ENCODE results near the gene LTBP1. TPM values are rescaled to one million over a fixed set of nuclear protein-coding genes. Genes with fewer than 3 reads are reported as not detected.

Gene LTBP1
- polyA plus RNA-seq, 1 donor (not counting 4 experiments of a cell fraction or from before 2014, with no cell fraction given), result 9.2 TPM

- no peaks in the 10 kb centered on the region for H3K9me1 ChIP-seq (ENCODE audit: control insufficient read depth, extremely low read depth, insufficient read depth, low read length)
- peak overlapping the region; percentile 60 for H3K4me2 ChIP-seq (ENCODE audit: control insufficient read depth, extremely low read depth, insufficient read depth, low read depth, low read length)
- peak overlapping the region; percentile 51 for H2AFZ ChIP-seq (ENCODE audit: control insufficient read depth, low read length)
- no peak overlapping the region for H3K9ac ChIP-seq (ENCODE audit: control insufficient read depth, extremely low read depth, insufficient read depth, low read length)
- no peak for DNase-seq (ENCODE audit: low read depth, low spot score)
- no peaks in the 10 kb centered on the region for H3K27me3 ChIP-seq (ENCODE audit: control insufficient read depth, extremely low read depth, insufficient read depth, low read length)
- H3K4me1 ChIP-seq (ENCODE audit: control insufficient read depth, extremely low read depth, insufficient read depth, low read length), result peaks cover 17% of the 10 kb centered on the region
- no peaks in the 10 kb centered on the region for H4K20me1 ChIP-seq (ENCODE audit: control insufficient read depth, extremely low read depth, insufficient read depth, low read length)
- H3K4me3 ChIP-seq (ENCODE audit: control insufficient read depth in 2 of 3, extremely low read depth in 1 of 3, insufficient read depth in 2 of 3, low read depth in 1 of 3, low read length in 3 of 3), result no peak overlapping the region
- H3K9me3 ChIP-seq (ENCODE audit: control insufficient read depth, low read depth, low read length), result no peaks in the 10 kb centered on the region
- no peak for TF ChIP-seq CTCF (optimal IDR thresholded peaks at IDR 0.05 in 1 of 3, IDR thresholded peaks at IDR 0.05 in 1 of 3, conservative IDR thresholded peaks at IDR 0.05 in 1 of 3; ENCODE audit: extremely low read depth in 1 of 3, insufficient read depth in 2 of 3, low read length in 3 of 3)
- TF ChIP-seq EZH2 (IDR thresholded peaks at IDR 0.05; ENCODE audit: low read length), result no peak
- dilution Hi-C loops (cut with MboI; ENCODE audit: extremely low pct_ligation_motif_present, low sequenced_read_pairs), result no loop called here
- H3K27ac ChIP-seq (ENCODE audit: control insufficient read depth, insufficient read depth, low read length), result no peak overlapping the region
- no peaks in the 10 kb centered on the region for H3K79me2 ChIP-seq (ENCODE audit: control insufficient read depth, insufficient read depth, low read length)
- FAIRE-seq, result no peak
- no peaks in the 10 kb centered on the region for H3K36me3 ChIP-seq (ENCODE audit: control insufficient read depth in 2 of 2, extremely low read depth in 1 of 2, insufficient read depth in 2 of 2, low read length in 2 of 2)
These were observed 92.0 kb downstream of the LTBP1 start for GRCh38 chr2:33038799-33039198.

GRCh38 chr2:33040541-33040940 lies 93.8 kb downstream of the LTBP1 start:
- Histone ChIP-seq H3K9ac (ENCODE audit: control insufficient read depth, extremely low read depth, insufficient read depth, low read length) (no peak overlapping the region), H3K9me1 (ENCODE audit: control insufficient read depth, extremely low read depth, insufficient read depth, low read length) (no peaks in the 10 kb centered on the region), H3K9me3 (ENCODE audit: control insufficient read depth, low read depth, low read length) (no peaks in the 10 kb centered on the region), H3K36me3 (ENCODE audit: control insufficient read depth in 2 of 2, extremely low read depth in 1 of 2, insufficient read depth in 2 of 2, low read length in 2 of 2) (no peaks in the 10 kb centered on the region), H3K4me1 (ENCODE audit: control insufficient read depth, extremely low read depth, insufficient read depth, low read length) (peaks cover 17% of the 10 kb centered on the region), H3K27me3 (ENCODE audit: control insufficient read depth, extremely low read depth, insufficient read depth, low read length) (no peaks in the 10 kb centered on the region), H4K20me1 (ENCODE audit: control insufficient read depth, extremely low read depth, insufficient read depth, low read length) (no peaks in the 10 kb centered on the region), H3K4me2 (ENCODE audit: control insufficient read depth, extremely low read depth, insufficient read depth, low read depth, low read length) (no peak overlapping the region), H2AFZ (ENCODE audit: control insufficient read depth, low read length) (no peak overlapping the region), H3K79me2 (ENCODE audit: control insufficient read depth, insufficient read depth, low read length) (no peaks in the 10 kb centered on the region), H3K27ac (ENCODE audit: control insufficient read depth, insufficient read depth, low read length) (no peak overlapping the region), H3K4me3 (ENCODE audit: control insufficient read depth in 2 of 3, extremely low read depth in 1 of 3, insufficient read depth in 2 of 3, low read depth in 1 of 3, low read length in 3 of 3) (no peak overlapping the region)
- dilution Hi-C loops (cut with MboI; ENCODE audit: extremely low pct_ligation_motif_present, low sequenced_read_pairs), result no loop called here
- FAIRE-seq, result no peak
- TF ChIP-seq EZH2 (IDR thresholded peaks at IDR 0.05; ENCODE audit: low read length) (no peak), CTCF (optimal IDR thresholded peaks at IDR 0.05 in 1 of 3, IDR thresholded peaks at IDR 0.05 in 1 of 3, conservative IDR thresholded peaks at IDR 0.05 in 1 of 3; ENCODE audit: extremely low read depth in 1 of 3, insufficient read depth in 2 of 3, low read length in 3 of 3) (no peak)
- no peak for DNase-seq (ENCODE audit: low read depth, low spot score)

Measured in keratinocyte (primary cell).